GM08714 (cell line): ENCODE results near the gene MAPK9.

Experiments used
- H3K4me3 ChIP-seq: fragments of 200-500 bp; sonication (Bioruptor generic); 2 replicates; pipeline ENCODE4 v1.5.1; 2014; ENCODE audit warnings: mild to moderate bottlenecking, low read length, inconsistent platforms
- ZNF274 ChIP-seq: IDR thresholded peaks from 2 replicates; pipeline ENCODE4 v1.6.1; 2012; ENCODE audit warnings: mild to moderate bottlenecking, low read depth, low read length

Gene MAPK9

GRCh38 chr5:180253036-180253824, 38.7 kb downstream of the MAPK9 start:
- TF ChIP-seq ZNF274 = no peak

GRCh38 chr5:180251887-180252286, 40.0 kb downstream of the MAPK9 start:
- no peak overlapping the region for H3K4me3 ChIP-seq
- TF ChIP-seq ZNF274 = no peak

More at GRCh38 chr5:180253036-180253824, 38.7 kb downstream of the MAPK9 start:
- H3K4me3 ChIP-seq = no peak overlapping the region

- no peak overlapping the region for H3K4me3 ChIP-seq
- TF ChIP-seq ZNF274 = no peak
Observed at GRCh38 chr5:180251141-180251540, 40.7 kb downstream of the MAPK9 start.

GRCh38 chr5:180250329-180250728, 41.6 kb downstream of the MAPK9 start:
- no peak overlapping the region for H3K4me3 ChIP-seq
- TF ChIP-seq ZNF274 = no peak

- no peak overlapping the region for H3K4me3 ChIP-seq
- no peak for TF ChIP-seq ZNF274
Observed at GRCh38 chr5:180241600-180241999, 50.3 kb downstream of the MAPK9 start.

- H3K4me3 ChIP-seq = no peak overlapping the region
- TF ChIP-seq ZNF274 = no peak
Observed at GRCh38 chr5:180238631-180239030, 53.3 kb downstream of the MAPK9 start.

GRCh38 chr5:180235846-180236245, 56.0 kb downstream of the MAPK9 start:
- no peak for TF ChIP-seq ZNF274
- H3K4me3 ChIP-seq = no peak overlapping the region

- TF ChIP-seq ZNF274 = no peak
- H3K4me3 ChIP-seq = no peak overlapping the region
Observed at GRCh38 chr5:180235077-180235476, 56.8 kb downstream of the MAPK9 start.

GRCh38 chr5:180234271-180234670, 57.6 kb downstream of the MAPK9 start:
- TF ChIP-seq ZNF274 = no peak

GRCh38 chr5:180233729-180234128, 58.2 kb downstream of the MAPK9 start:
- no peak overlapping the region for H3K4me3 ChIP-seq
- no peak for TF ChIP-seq ZNF274

More at GRCh38 chr5:180234271-180234670, 57.6 kb downstream of the MAPK9 start:
- no peak overlapping the region for H3K4me3 ChIP-seq

GRCh38 chr5:180230017-180230416, 61.9 kb downstream of the MAPK9 start:
- H3K4me3 ChIP-seq = no peak overlapping the region
- TF ChIP-seq ZNF274 = no peak

GRCh38 chr5:180222056-180222455, 69.8 kb downstream of the MAPK9 start:
- TF ChIP-seq ZNF274 = no peak
- no peak overlapping the region for H3K4me3 ChIP-seq

- H3K4me3 ChIP-seq = no peak overlapping the region
- TF ChIP-seq ZNF274 = no peak
Observed at GRCh38 chr5:180217797-180218196, 74.1 kb downstream of the MAPK9 start.

- no peak overlapping the region for H3K4me3 ChIP-seq
- no peak for TF ChIP-seq ZNF274
Observed at GRCh38 chr5:180216646-180217171, 75.2 kb downstream of the MAPK9 start.
